DOHH2 (cell line): ENCODE data around the gene OR2T2.
"Not testable (repeated sequence)": the region's sequence is repeated elsewhere in the genome, so short reads cannot be mapped to it uniquely, and the experiment has no call there.

Experiments
- CTCF ChIP-seq: fragments of 200-600 bp; sonication (generic); IDR thresholded peaks from one replicate; pipeline ENCODE4 v1.5.1; 2014; ENCODE audit warnings: antibody characterized with exemption, mild to moderate bottlenecking, low read depth, low read length; ENCODE audit not compliant: poor library complexity, severe bottlenecking
- EZH2phosphoT487 ChIP-seq: fragments of 200-600 bp; sonication (generic); IDR thresholded peaks from 2 replicates; pipeline ENCODE4 v1.6.1; 2017; ENCODE audit warnings: borderline replicate concordance, mild to moderate bottlenecking, antibody characterized with exemption, low read length, moderate library complexity, mixed read lengths

DNA sequence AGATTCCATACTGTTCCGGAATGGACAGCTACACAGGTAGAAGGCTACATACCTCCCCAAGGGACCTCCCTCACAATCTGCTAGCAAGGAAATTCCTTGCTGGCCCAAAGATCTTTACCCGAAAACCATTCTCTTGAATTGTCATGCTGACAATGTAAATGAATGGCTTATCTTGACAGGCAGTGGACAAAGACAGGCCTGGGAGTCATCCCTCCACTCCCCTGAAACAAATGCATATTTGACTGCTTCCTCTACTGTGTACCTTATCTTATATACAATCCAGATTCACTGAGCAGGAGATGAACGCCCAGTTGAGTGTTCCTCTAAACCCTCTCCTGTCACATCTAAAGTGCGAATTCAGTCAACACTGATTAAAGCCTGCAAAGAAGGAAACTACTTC, 834 bp upstream of the OR2T2 start:
- not testable (repeated sequence) for TF ChIP-seq CTCF, EZH2phosphoT487
